Loucy (cell line): ENCODE data around the gene CNTFR.
"Not testable (repeated sequence)": the region's sequence is repeated elsewhere in the genome, so short reads cannot be mapped to it uniquely, and the experiment has no call there.

Experiments
- H2AFZ ChIP-seq: fragments of 200-600 bp; sonication (generic); 2 replicates; pipeline ENCODE4 v1.6.0; 2016; ENCODE audit warnings: antibody characterized with exemption, mild to moderate bottlenecking, low read length, moderate library complexity
- H3F3A ChIP-seq: fragments of 200-600 bp; 2 replicates; pipeline ENCODE4 v1.6.0; 2016; ENCODE audit warnings: antibody characterized with exemption, low read depth, mild to moderate bottlenecking
- H3K27me3 ChIP-seq: fragments of 200-600 bp; sonication (generic); 2 replicates; pipeline ENCODE4 v1.6.1; 2014; ENCODE audit warnings: low read length, mild to moderate bottlenecking; ENCODE audit not compliant: insufficient read depth, poor library complexity, severe bottlenecking
- H3K36me3 ChIP-seq: fragments of 200-600 bp; sonication (generic); 2 replicates; pipeline ENCODE4 v1.6.1; 2016; ENCODE audit warnings: low read length; ENCODE audit not compliant: insufficient read depth
- H3K4me1 ChIP-seq: fragments of 200-600 bp; sonication (generic); 2 replicates; pipeline ENCODE4 v1.5.1; 2014; ENCODE audit warnings: low read length, mild to moderate bottlenecking; ENCODE audit not compliant: insufficient read depth, poor library complexity, severe bottlenecking
- H3K4me2 ChIP-seq: fragments of 200-600 bp; sonication (generic); 2 replicates; pipeline ENCODE4 v1.6.0; 2014; ENCODE audit warnings: antibody characterized with exemption, low read length, low read depth, mild to moderate bottlenecking; ENCODE audit not compliant: poor library complexity, severe bottlenecking
- H3K4me3 ChIP-seq: fragments of 200-600 bp; sonication (generic); 2 replicates; pipeline ENCODE4 v1.5.1; 2014; ENCODE audit warnings: low read length, mild to moderate bottlenecking, mixed read lengths; ENCODE audit not compliant: poor library complexity, severe bottlenecking
- H3K79me2 ChIP-seq: fragments of 200-600 bp; sonication (generic); 2 replicates; pipeline ENCODE4 v1.6.1; 2014; ENCODE audit warnings: low read length; ENCODE audit not compliant: insufficient read depth
- H3K9ac ChIP-seq: fragments of 200-600 bp; sonication (generic); 2 replicates; pipeline ENCODE4 v1.6.0; 2014; ENCODE audit warnings: mild to moderate bottlenecking, low read depth, low read length, moderate library complexity; ENCODE audit not compliant: poor library complexity, severe bottlenecking
- H3K9me2 ChIP-seq: fragments of 200-600 bp; sonication (generic); replicated peaks from 2 replicates; pipeline ENCODE4 v1.6.1; 2016; ENCODE audit warnings: low read depth, low read length, mixed read lengths
- H3K9me3 ChIP-seq: fragments of 200-600 bp; sonication (generic); 2 replicates; pipeline ENCODE4 v1.6.1; 2014; ENCODE audit warnings: mild to moderate bottlenecking, antibody characterized with exemption, low read length, low read depth; ENCODE audit not compliant: insufficient read depth
- H4K20me1 ChIP-seq: fragments of 200-600 bp; sonication (generic); 2 replicates; pipeline ENCODE4 v1.6.0; 2014; ENCODE audit warnings: antibody characterized with exemption, low read length, mild to moderate bottlenecking; ENCODE audit not compliant: insufficient read depth, poor library complexity, severe bottlenecking
- CTCF ChIP-seq: fragments of 200-600 bp; sonication (generic); conservative IDR thresholded peaks from 2 replicates; pipeline ENCODE4 v1.5.1; 2014; ENCODE audit warnings: mild to moderate bottlenecking, antibody characterized with exemption, low read length
- EZH2phosphoT487 ChIP-seq: fragments of 200-600 bp; IDR thresholded peaks from 2 replicates; pipeline ENCODE4 v1.6.1; 2018; ENCODE audit warnings: antibody characterized with exemption, mild to moderate bottlenecking, moderate library complexity, borderline replicate concordance

The CNTFR gene

GRCh38 chr9:34540827-34541226 lies 48.7 kb downstream of the CNTFR start:
- no peak for TF ChIP-seq EZH2phosphoT487
- no peak for TF ChIP-seq CTCF
- no peak overlapping the region for H3K4me2 ChIP-seq

GRCh38 chr9:34536685-34537084 lies 52.8 kb downstream of the CNTFR start:
- no peaks in the 10 kb centered on the region for H3K36me3 ChIP-seq
- H3K27me3 ChIP-seq: no peaks in the 10 kb centered on the region
- no peaks in the 10 kb centered on the region for H3K4me1 ChIP-seq
- no peak overlapping the region for H3K4me2 ChIP-seq
- H3K4me3 ChIP-seq: no peak overlapping the region
- no peaks in the 10 kb centered on the region for H3K79me2 ChIP-seq
- no peaks in the 10 kb centered on the region for H4K20me1 ChIP-seq
- no peak overlapping the region for H2AFZ ChIP-seq
- H3F3A ChIP-seq: no peaks in the 10 kb centered on the region
- no peak for TF ChIP-seq EZH2phosphoT487
- TF ChIP-seq CTCF: no peak
- H3K9ac ChIP-seq: no peak overlapping the region
- no peaks in the 10 kb centered on the region for H3K9me3 ChIP-seq
- H3K9me2 ChIP-seq: no peaks in the 10 kb centered on the region

More at GRCh38 chr9:34540827-34541226, 48.7 kb downstream of the CNTFR start:
- Histone ChIP-seq H3K27me3 (no peaks in the 10 kb centered on the region), H3K36me3 (no peaks in the 10 kb centered on the region), H3F3A (no peaks in the 10 kb centered on the region), H3K4me3 (no peak overlapping the region), H4K20me1 (no peaks in the 10 kb centered on the region), H3K9me3 (no peaks in the 10 kb centered on the region), H3K79me2 (no peaks in the 10 kb centered on the region), H3K4me1 (no peaks in the 10 kb centered on the region), H2AFZ (no peak overlapping the region), H3K9me2 (no peaks in the 10 kb centered on the region), H3K9ac (no peak overlapping the region)

DNA sequence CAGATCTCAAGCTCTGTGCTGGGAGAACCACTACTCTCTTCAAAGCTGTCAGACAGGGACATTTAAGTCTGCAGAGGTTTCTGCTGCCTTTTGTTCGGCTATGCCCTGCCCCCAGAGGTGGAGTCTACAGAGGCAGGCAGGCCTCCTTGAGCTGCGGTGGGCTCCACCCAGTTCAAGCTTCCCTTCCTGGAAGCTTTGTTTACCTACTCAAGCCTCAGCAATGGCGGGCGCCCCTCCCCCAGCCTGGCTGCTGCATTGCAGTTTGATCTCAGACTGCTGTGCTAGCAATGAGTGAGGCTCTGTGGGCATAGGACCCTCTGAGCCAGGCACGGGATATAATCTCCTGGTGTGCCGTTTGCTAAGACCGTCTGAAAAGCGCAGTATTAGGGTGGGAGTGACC lies 57.5 kb downstream of the CNTFR start:
- H3K9ac ChIP-seq, H3K36me3 ChIP-seq, H3K4me2 ChIP-seq, H3K27me3 ChIP-seq, H4K20me1 ChIP-seq, H3F3A ChIP-seq, H3K79me2 ChIP-seq, H2AFZ ChIP-seq, H3K4me3 ChIP-seq, H3K9me2 ChIP-seq, H3K4me1 ChIP-seq, H3K9me3 ChIP-seq: not testable (repeated sequence)

DNA sequence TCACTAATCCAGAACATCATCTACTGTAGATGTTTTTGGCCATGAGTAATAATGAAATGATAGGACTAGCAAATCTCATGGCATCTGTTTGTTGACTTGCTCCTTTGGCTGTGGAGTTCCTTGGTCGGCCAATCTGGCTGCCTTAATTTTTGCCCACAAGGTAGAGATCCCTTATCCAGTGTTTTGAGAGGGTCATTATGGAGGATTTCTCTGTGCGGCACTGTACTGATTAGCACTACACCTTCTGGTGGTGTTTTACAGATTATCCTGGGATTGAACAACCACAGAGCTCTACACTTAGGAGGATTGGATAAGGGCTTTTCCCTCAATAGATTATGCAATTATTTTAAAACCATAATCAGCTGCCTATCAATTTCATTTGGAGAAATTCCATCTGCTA lies 63.5 kb downstream of the CNTFR start:
- no peaks in the 10 kb centered on the region for H3K79me2 ChIP-seq
- no peak overlapping the region for H3K4me2 ChIP-seq
- no peaks in the 10 kb centered on the region for H3K27me3 ChIP-seq
- H3K9me3 ChIP-seq: no peaks in the 10 kb centered on the region
- H3K9me2 ChIP-seq: no peaks in the 10 kb centered on the region
- no peaks in the 10 kb centered on the region for H4K20me1 ChIP-seq
- H3F3A ChIP-seq: no peaks in the 10 kb centered on the region
- no peaks in the 10 kb centered on the region for H3K36me3 ChIP-seq
- no peak for TF ChIP-seq EZH2phosphoT487
- no peak for TF ChIP-seq CTCF
- peaks cover 9% of the 10 kb centered on the region for H3K4me1 ChIP-seq
- H2AFZ ChIP-seq: no peak overlapping the region
- no peak overlapping the region for H3K4me3 ChIP-seq
- no peak overlapping the region for H3K9ac ChIP-seq
